ENCODE measurements around the gene CR1. TPM values are rescaled to one million over a fixed set of nuclear protein-coding genes. Genes with fewer than 3 reads are reported as not detected.

CR1 gene
- under 1 TPM; 0.13 to 0.26 TPM for total RNA-seq

DNA sequence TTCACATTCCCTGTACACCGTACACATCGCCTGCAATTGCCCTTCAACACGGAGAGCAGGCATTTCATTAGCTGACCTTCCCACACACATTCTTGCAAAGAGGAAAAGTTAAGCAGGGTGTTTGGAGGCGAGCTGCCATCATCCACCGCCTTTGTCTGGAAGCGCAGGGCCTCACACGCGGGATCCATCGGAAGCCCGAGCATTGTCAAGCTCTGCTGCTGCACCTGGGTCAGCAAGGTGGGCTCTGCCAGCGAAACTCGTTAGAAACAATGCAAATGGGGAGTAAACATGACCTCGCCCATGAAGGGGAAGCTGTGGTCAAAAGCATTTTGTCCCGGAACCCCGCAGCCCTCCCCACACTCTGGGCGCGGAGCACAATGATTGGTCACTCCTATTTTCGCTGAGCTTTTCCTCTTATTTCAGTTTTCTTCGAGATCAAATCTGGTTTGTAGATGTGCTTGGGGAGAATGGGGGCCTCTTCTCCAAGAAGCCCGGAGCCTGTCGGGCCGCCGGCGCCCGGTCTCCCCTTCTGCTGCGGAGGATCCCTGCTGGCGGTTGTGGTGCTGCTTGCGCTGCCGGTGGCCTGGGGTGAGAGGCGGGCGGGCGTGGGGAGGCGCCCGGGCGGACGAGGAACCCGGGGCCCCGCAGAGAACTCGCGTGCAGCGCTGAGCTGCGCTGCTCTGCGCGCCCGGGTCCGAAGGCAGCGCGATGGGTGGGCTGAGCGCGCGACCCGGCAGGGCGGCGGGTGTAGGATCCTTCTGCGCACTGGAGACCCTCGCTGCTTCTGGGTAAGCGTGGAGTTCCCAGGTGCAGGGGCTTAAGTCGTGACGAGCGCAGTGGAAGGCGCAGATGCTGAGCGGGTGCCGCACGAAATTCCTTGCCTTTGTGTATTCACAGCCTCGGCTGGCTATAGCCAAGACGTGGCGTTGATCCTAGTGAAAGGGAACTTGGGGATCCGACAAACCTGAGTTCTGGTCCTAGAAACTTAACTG, at the start of gene CR1:
TSS of gene CR1 (plus strand) at position 357 of the 992 bp plus-strand sequence. CDS start at position 468, 111 bp downstream.

DNA sequence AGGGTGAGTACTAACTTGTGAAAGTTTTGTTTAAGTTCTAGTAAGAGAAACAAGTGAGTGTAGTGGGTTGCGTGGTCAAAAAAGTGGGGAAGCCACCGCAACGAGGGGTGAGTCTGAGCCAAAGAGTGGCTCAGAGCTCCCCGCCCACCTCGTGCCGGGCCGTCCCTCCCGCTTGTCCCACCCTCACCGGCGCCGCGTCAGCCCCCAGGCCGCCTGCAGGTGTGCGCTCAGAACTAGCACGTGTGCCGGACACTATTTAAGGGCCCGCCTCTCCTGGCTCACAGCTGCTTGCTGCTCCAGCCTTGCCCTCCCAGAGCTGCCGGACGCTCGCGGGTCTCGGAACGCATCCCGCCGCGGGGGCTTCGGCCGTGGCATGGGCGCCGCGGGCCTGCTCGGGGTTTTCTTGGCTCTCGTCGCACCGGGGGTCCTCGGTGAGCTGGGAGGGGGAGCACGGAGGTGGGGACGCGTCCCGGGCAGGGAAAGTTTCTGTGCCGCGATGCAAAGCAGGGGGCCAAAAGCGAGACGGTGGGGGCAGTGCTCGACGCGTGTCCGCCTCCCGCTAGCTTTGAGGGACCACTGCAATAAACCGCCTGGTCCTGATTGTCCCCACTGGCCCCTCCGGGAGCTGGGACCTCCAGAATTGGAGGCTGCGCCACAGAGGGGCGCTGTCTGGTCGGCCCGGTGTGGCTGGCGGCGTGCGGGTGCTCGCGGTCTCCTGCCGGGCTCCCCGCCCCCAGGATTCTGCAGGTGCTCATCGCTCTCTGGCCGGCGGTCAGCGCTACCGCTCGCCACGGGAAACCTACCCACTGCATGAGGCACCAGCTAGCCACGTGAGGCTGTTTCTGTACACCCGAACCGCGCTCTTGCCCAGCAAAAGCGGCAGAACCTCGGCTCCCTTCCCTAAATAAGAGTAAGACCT, 41.7 kb upstream of the CR1 start, which contains the start of gene CR2:
TSS of gene CR2 (plus strand) at position 283 of the 919 bp plus-strand sequence. CDS start at position 374, 91 bp downstream.

DNA sequence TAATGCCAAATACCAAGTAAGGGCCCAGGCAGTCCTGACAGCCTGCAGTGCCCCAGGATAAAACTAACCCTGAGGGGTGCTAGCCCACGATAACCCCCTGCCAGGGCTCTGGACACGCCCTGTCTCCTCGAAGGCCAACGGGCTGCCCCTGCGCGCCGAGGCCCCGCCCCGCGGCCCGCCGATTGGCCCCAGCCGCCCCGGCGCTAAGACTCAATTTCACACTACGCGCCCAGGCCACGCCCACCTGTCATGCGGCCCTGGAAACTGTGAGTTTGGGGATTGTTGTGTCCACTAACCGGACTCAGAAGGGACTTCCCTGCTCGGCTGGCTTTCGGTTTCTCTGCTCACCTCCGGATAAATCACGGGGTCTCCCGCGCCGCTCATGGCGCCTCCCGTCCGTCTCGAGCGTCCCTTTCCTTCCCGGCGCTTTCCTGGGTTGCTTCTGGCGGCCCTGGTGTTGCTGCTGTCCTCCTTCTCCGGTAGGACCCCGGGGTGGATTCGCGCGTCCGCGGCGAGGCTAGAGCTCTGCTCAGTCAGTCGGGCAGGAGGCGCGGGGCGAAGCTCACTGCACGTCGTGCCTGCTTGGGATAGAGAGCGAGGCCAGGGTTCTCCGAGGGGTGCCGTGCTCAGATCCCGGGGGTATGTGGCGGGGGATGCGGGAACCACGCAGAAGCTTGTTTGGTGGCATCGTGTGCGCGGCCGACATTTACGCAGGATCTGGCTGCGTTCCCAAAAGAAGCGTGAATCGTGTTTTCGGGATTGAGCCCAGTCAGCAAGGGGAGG, 149.1 kb downstream of the CR1 start, which contains the start of gene CR1L:
TSS of gene CR1L (plus strand) at position 282 of the 783 bp plus-strand sequence. CDS start at position 383, 101 bp downstream.

Other genes with a start within 250 kb of the CR1 start
- gene CD55, start 174.5 kb upstream of the CR1 start, total RNA-seq, result 100 to 1,000 TPM; 126 to 132 TPM
- under 1 TPM in 1 of 2 experiments, not detected in 1; 0.05 TPM for gene CR2, start 41.8 kb upstream of the CR1 start, total RNA-seq
- gene CR1L, start 149.0 kb downstream of the CR1 start, total RNA-seq, result not detected

Measured in activated naive CD4-positive, alpha-beta T cell treated with anti-CD3 and anti-CD28 coated beads, Interleukin-2, amount 10 ng/mL, durations not matched to agents 5 hours and 36 hours (primary cell).